A549 treated with DMSO at 1 μM for 4 hours (cell line): ENCODE data around the gene ZNF735. TPM values are rescaled to one million over a fixed set of nuclear protein-coding genes. Genes with fewer than 3 reads are reported as not detected.

ENCODE experiments used
- total RNA-seq: library from RNA; stranded (reverse); fragments of 200-300 nt; extraction: Qiagen RNA extraction; gene quantifications from 5 replicates; pipeline ENCODE4 v1.2.3, GENCODE V29; 2022; ENCODE audit warnings: low read depth

Gene ZNF735
- not detected in 5 replicates for total RNA-seq

DNA sequence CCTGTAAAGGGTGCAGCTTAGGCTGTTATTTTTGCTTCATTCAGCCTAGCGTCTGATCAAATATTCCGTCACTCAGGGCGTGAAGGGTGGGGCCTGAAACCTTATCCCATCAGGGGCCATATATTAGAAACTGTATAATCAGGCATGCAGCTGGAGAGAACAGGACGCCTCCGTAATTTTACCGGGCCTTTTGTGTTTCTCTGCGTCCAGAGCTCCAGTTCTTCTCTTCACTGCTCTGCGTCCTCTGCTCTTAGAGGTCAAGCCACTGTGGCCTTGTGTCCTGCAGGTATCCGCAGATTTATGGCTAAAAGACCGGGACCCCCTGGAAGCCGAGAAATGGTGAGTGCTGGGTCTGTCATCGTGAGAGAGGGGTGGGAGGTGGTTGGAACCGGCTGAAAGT, at the start of gene ZNF735:
Gene ZNF735 (plus strand): TSS at position 301 of the 400 bp plus-strand sequence. CDS start 0 bp downstream, at position 301.

GRCh38 chr7:64228174-64228573, 21.2 kb downstream of the ZNF735 start, which contains the start of gene ZNF679:
TSS of gene ZNF679 (plus strand) at chr7:64228474. CDS start at chr7:64249118, 20,644 bp downstream.

Other genes starting within 250 kb of the ZNF735 start
- gene ZNF722, start 208.4 kb upstream of the ZNF735 start, total RNA-seq = not detected in 5 replicates
- not detected in 5 replicates for gene ZNF727, start 161.8 kb upstream of the ZNF735 start, total RNA-seq
- not detected in 5 replicates for gene ZNF679, start 21.3 kb downstream of the ZNF735 start, total RNA-seq
- 0.01 to 0.10 TPM (median 0.02 TPM) in 4 of 5 replicates, not detected in the other for gene ZNF736, start 106.8 kb downstream of the ZNF735 start, total RNA-seq